DOHH2 (cell line): ENCODE results near the gene SUB1.
"Not testable (repeated sequence)": the region's sequence is repeated elsewhere in the genome, so short reads cannot be mapped to it uniquely, and the experiment has no call there.

Experiments
- H3F3A ChIP-seq: fragments of 200-600 bp; sonication (generic), shearing (Covaris generic); 2 replicates; pipeline ENCODE4 v1.6.0; 2016; ENCODE audit warnings: antibody characterized with exemption, mild to moderate bottlenecking; ENCODE audit not compliant: control insufficient read depth, insufficient read depth
- H3K27ac ChIP-seq: fragments of 200-600 bp; sonication (generic); 2 replicates; pipeline ENCODE4 v1.5.1; 2014; ENCODE audit warnings: low read depth, mild to moderate bottlenecking, low read length, moderate library complexity
- H3K27me3 ChIP-seq: fragments of 200-600 bp; sonication (generic); 2 replicates; pipeline ENCODE4 v1.6.1; 2014; ENCODE audit warnings: mild to moderate bottlenecking, low read length, mixed read lengths; ENCODE audit not compliant: control insufficient read depth
- H3K36me3 ChIP-seq: fragments of 200-600 bp; sonication (generic); 2 replicates; pipeline ENCODE4 v1.6.1; 2014; ENCODE audit warnings: mild to moderate bottlenecking, low read length, moderate library complexity, mixed read lengths; ENCODE audit not compliant: control insufficient read depth
- H3K4me1 ChIP-seq: fragments of 200-600 bp; sonication (generic); 2 replicates; pipeline ENCODE4 v1.6.1; 2014; ENCODE audit warnings: mild to moderate bottlenecking, low read length, mixed read lengths; ENCODE audit not compliant: control insufficient read depth
- H3K4me2 ChIP-seq: fragments of 200-600 bp; sonication (generic); 2 replicates; pipeline ENCODE4 v1.6.0; 2014; ENCODE audit warnings: mild to moderate bottlenecking, low read length, moderate library complexity
- H3K4me3 ChIP-seq: fragments of 200-600 bp; sonication (generic); 2 replicates; pipeline ENCODE4 v1.5.1; 2014; ENCODE audit warnings: mild to moderate bottlenecking, low read length, mixed read lengths
- H3K79me2 ChIP-seq: fragments of 200-600 bp; sonication (generic); 2 replicates; pipeline ENCODE4 v1.6.1; 2014; ENCODE audit warnings: mild to moderate bottlenecking, low read length, mixed read lengths; ENCODE audit not compliant: control insufficient read depth
- H3K9me2 ChIP-seq: fragments of 200-600 bp; sonication (generic); replicated peaks from 2 replicates; pipeline ENCODE4 v1.6.1; 2014; ENCODE audit warnings: mild to moderate bottlenecking, low read length, mixed read lengths; ENCODE audit not compliant: control insufficient read depth
- H3K9me3 ChIP-seq: fragments of 200-600 bp; sonication (generic); 2 replicates; pipeline ENCODE4 v1.6.1; 2014; ENCODE audit warnings: antibody characterized with exemption, low read length, mixed read lengths; ENCODE audit not compliant: control insufficient read depth, insufficient read depth
- H4K20me1 ChIP-seq: fragments of 200-600 bp; sonication (generic); 2 replicates; pipeline ENCODE4 v1.6.0; 2014; ENCODE audit warnings: low read depth, mild to moderate bottlenecking, antibody characterized with exemption, low read length, moderate library complexity; ENCODE audit not compliant: control insufficient read depth, insufficient read depth
- CTCF ChIP-seq: fragments of 200-600 bp; sonication (generic); IDR thresholded peaks from one replicate; pipeline ENCODE4 v1.5.1; 2014; ENCODE audit warnings: antibody characterized with exemption, mild to moderate bottlenecking, low read depth, low read length; ENCODE audit not compliant: poor library complexity, severe bottlenecking
- EZH2phosphoT487 ChIP-seq: fragments of 200-600 bp; sonication (generic); IDR thresholded peaks from 2 replicates; pipeline ENCODE4 v1.6.1; 2017; ENCODE audit warnings: borderline replicate concordance, mild to moderate bottlenecking, antibody characterized with exemption, low read length, moderate library complexity, mixed read lengths

The SUB1 gene

DNA sequence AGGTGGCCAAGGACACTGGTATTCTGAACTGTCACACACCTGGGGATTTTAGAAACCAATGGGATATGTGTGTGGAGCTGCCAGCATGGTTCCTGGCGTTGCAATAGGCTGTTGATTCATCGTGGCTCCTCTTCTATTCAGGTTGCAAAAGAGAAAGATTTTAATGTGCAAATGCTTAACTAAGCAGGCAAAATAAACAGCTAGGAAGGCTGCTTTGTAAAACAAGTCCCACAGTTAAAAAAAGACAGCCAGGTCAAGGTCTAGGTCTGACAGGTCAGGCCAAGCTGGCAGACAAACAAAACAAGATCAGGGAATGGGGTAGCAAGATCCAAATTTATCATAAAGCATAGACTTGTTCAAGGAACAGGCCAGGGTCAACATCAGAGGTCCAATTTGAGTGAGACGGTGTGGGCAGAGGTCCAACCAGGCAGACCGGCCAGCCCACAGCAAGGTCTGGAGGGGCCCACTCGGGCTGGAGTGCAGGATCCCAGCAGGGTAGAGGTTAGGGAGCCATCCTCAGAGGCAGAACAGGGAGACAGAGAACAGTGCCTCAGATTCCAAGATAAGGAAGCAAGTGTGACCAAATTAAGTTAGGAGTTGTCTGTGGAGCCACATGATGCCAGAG is 45.6 kb downstream of the SUB1 start:
- Histone ChIP-seq H3K27ac (no peak overlapping the region), H3F3A (no peaks in the 10 kb centered on the region), H3K27me3 (no peaks in the 10 kb centered on the region), H3K9me3 (no peaks in the 10 kb centered on the region), H3K9me2 (no peaks in the 10 kb centered on the region), H3K79me2 (no peaks in the 10 kb centered on the region), H3K36me3 (no peaks in the 10 kb centered on the region), H3K4me3 (no peak overlapping the region), H3K4me1 (no peaks in the 10 kb centered on the region), H3K4me2 (no peak overlapping the region), H4K20me1 (no peaks in the 10 kb centered on the region)
- TF ChIP-seq EZH2phosphoT487 (no peak), CTCF (no peak)

- not testable (repeated sequence) for H3K9me3 ChIP-seq, H3K4me3 ChIP-seq, H3K36me3 ChIP-seq, H3K79me2 ChIP-seq, H3K4me2 ChIP-seq, H3K4me1 ChIP-seq, H3K27ac ChIP-seq, H3K27me3 ChIP-seq, H4K20me1 ChIP-seq, H3K9me2 ChIP-seq, H3F3A ChIP-seq
These were observed 47.7 kb downstream of the SUB1 start for GRCh38 chr5:32633017-32633416.

- Histone ChIP-seq H3K4me2 (no peak overlapping the region), H4K20me1 (no peaks in the 10 kb centered on the region), H3K4me1 (no peaks in the 10 kb centered on the region), H3F3A (no peaks in the 10 kb centered on the region), H3K9me2 (no peaks in the 10 kb centered on the region), H3K27me3 (no peaks in the 10 kb centered on the region), H3K4me3 (no peak overlapping the region), H3K36me3 (no peaks in the 10 kb centered on the region), H3K27ac (no peak overlapping the region), H3K79me2 (no peaks in the 10 kb centered on the region), H3K9me3 (no peaks in the 10 kb centered on the region)
- no peak for TF ChIP-seq EZH2phosphoT487
- no peak for TF ChIP-seq CTCF
These were observed 53.0 kb downstream of the SUB1 start for GRCh38 chr5:32638309-32638708.

DNA sequence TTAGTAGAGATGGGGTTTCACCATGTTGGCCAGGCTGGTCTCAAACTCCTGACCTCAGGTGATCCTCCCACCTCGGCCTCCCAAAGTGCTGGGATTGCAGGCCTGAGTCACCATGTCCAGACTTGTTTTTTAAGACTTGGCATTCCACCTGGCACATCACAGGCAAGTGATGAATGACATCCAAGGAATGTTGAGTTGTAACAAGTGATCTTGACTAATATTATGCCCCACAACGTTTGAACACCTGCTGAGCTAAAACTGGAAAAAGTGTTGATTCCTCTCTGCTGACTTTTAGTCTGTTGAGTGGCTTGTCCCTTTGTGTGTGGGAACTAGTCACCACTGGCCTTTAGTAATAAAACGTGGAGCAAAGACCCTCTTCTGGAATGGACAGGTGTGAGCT is 54.6 kb downstream of the SUB1 start:
- H3K4me3 ChIP-seq: no peak overlapping the region
- H3K9me2 ChIP-seq: no peaks in the 10 kb centered on the region
- no peaks in the 10 kb centered on the region for H4K20me1 ChIP-seq
- TF ChIP-seq EZH2phosphoT487 (no peak), CTCF (no peak)
- no peaks in the 10 kb centered on the region for H3K79me2 ChIP-seq
- H3K4me2 ChIP-seq: no peak overlapping the region
- no peaks in the 10 kb centered on the region for H3K9me3 ChIP-seq
- no peaks in the 10 kb centered on the region for H3K36me3 ChIP-seq
- no peak overlapping the region for H3K27ac ChIP-seq
- H3K4me1 ChIP-seq: no peaks in the 10 kb centered on the region
- H3F3A ChIP-seq: no peaks in the 10 kb centered on the region
- no peaks in the 10 kb centered on the region for H3K27me3 ChIP-seq
